A549 (cell line): ENCODE data around the gene ZNF883. TPM values are rescaled to one million over a fixed set of nuclear protein-coding genes. Genes with fewer than 3 reads are reported as not detected.

Experiments
- ATAC-seq, 2 experiments: fragments of 200-7000 bp in 1 of 2; fragments of >200 bp in 1 of 2; cut with Nextera tagmentation in 1 of 2; cut with Tn5 transposase in 1 of 2; 3 replicates each; pipeline versions ENCODE4 v1.8.0 to v1.9.1; 2018 to 2020; ENCODE audit warnings: mild to moderate bottlenecking in 1 of 2, moderate library complexity in 1 of 2
- CTCF ChIA-PET: fragments of 300-600 bp; sonication (Branson Sonifier 250); formaldehyde crosslinking; extraction: SDS; loops from one replicate; lab custom pipeline; 2021; ENCODE audit warnings: antibody characterized with exemption, inconsistent platforms; lab: Yijun Ruan, JAX
- POLR2A ChIA-PET: fragments of 350-600 bp; formaldehyde crosslinking; extraction: SDS; loops from one replicate; lab custom pipeline; 2021; ENCODE audit warnings: antibody characterized with exemption, inconsistent platforms; lab: Yijun Ruan, JAX
- DNase-seq, 2 experiments: peaks; one replicate each; pipeline versions ENCODE4 v3.0.0 to v3.0.0-alpha.2; 2011 to 2016; ENCODE audit warnings: low read depth in 1 of 2, low spot score in 1 of 2
- FAIRE-seq: peaks from 2 replicates; lab custom pipeline; 2011; peaks lifted over from hg19 to GRCh38; lab: Jason Lieb, UNC
- H3K27ac ChIP-seq, 2 experiments: fragments of >200 bp; sonication (Bioruptor Twin); formaldehyde crosslinking; 3 replicates each; pipeline ENCODE4 v1.5.1; 2016 to 2017
- H3K4me1 ChIP-seq: fragments of >200 bp; sonication (Bioruptor Twin); formaldehyde crosslinking; 3 replicates; pipeline ENCODE4 v1.6.1; 2016
- H3K4me2 ChIP-seq: fragments of >200 bp; sonication (Bioruptor Twin); formaldehyde crosslinking; 3 replicates; pipeline ENCODE4 v1.6.1; 2016
- H3K4me3 ChIP-seq: fragments of >200 bp; sonication (Bioruptor Twin); formaldehyde crosslinking; 3 replicates; pipeline ENCODE4 v1.5.1; 2016
- H3K9me3 ChIP-seq: fragments of >200 bp; sonication (Bioruptor Twin); formaldehyde crosslinking; 3 replicates; pipeline ENCODE4 v1.6.1; 2016
- ATOH8 ChIP-seq: fragments of 250-450 bp; sonication (Bioruptor Pico); IDR thresholded peaks from 2 replicates; pipeline ENCODE4 v1.5.0; 2020; ENCODE audit warnings: low read depth, mild to moderate bottlenecking, moderate library complexity
- CBX8 ChIP-seq: fragments of 200-600 bp; sonication (generic); IDR thresholded peaks from 2 replicates; pipeline ENCODE4 v1.6.1; 2016
- EHF ChIP-seq: fragments of 250-450 bp; sonication (Bioruptor Pico); IDR thresholded peaks from 2 replicates; pipeline ENCODE4 v1.5.0; 2020; ENCODE audit warnings: mild to moderate bottlenecking
- EP300 ChIP-seq, 2 experiments: fragments of >200 bp; sonication (Bioruptor Twin); formaldehyde crosslinking; IDR thresholded peaks; 2 replicates in 1 of 2; 3 replicates in 1 of 2; pipeline ENCODE4 v1.6.1; 2016 to 2017
- FOSB ChIP-seq: fragments of 250-450 bp; sonication (Bioruptor Pico); IDR thresholded peaks from 2 replicates; pipeline ENCODE4 v1.5.0; 2020; ENCODE audit warnings: mild to moderate bottlenecking, moderate library complexity
- FOXS1 ChIP-seq: fragments of 250-450 bp; sonication (Bioruptor Pico); IDR thresholded peaks from 2 replicates; pipeline ENCODE4 v1.5.0; 2020; ENCODE audit warnings: mild to moderate bottlenecking, moderate library complexity
- GATA3 ChIP-seq: IDR thresholded peaks from 2 replicates; pipeline ENCODE4 v1.6.1; 2012; ENCODE audit warnings: borderline replicate concordance
- KDM1A ChIP-seq: fragments of 200-600 bp; sonication (generic); IDR thresholded peaks from 2 replicates; pipeline ENCODE4 v1.6.1; 2016; ENCODE audit warnings: low read depth, mild to moderate bottlenecking
- MAX ChIP-seq: IDR thresholded peaks from 2 replicates; pipeline ENCODE4 v1.6.1; 2012
- NPAS2 ChIP-seq: fragments of 250-450 bp; sonication (Bioruptor Pico); IDR thresholded peaks from 2 replicates; pipeline ENCODE4 v1.8.0; 2022; ENCODE audit warnings: mild to moderate bottlenecking, moderate library complexity, borderline replicate concordance
- NR3C1 ChIP-seq: fragments of >200 bp; sonication (Bioruptor Twin); formaldehyde crosslinking; IDR thresholded peaks from 3 replicates; pipeline ENCODE4 v1.6.1; 2017
- POLR2A ChIP-seq: IDR thresholded peaks from 2 replicates; pipeline ENCODE4 v1.6.1; 2012; ENCODE audit warnings: mild to moderate bottlenecking, low read length
- POLR2AphosphoS2 ChIP-seq: conservative IDR thresholded peaks from 2 replicates; pipeline ENCODE4 v1.6.1; 2012; ENCODE audit warnings: low read length, improper control_type of control experiment, inconsistent platforms
- RCOR1 ChIP-seq: fragments of 150-350 bp; IDR thresholded peaks from 2 replicates; pipeline ENCODE4 v1.6.1; 2014; ENCODE audit warnings: antibody characterized with exemption, low read length, low read depth
- RNF2 ChIP-seq: fragments of 200-600 bp; sonication (generic); IDR thresholded peaks from 2 replicates; pipeline ENCODE4 v1.6.1; 2016; ENCODE audit warnings: low read depth, mild to moderate bottlenecking, antibody characterized with exemption, moderate library complexity, borderline replicate concordance
- ZFP36 ChIP-seq: fragments of 450-650 bp; IDR thresholded peaks from 2 replicates; pipeline ENCODE4 v1.6.1; 2014; ENCODE audit warnings: borderline replicate concordance; ENCODE audit not compliant: partially characterized antibody
- ZNF302 ChIP-seq: fragments of 250-450 bp; sonication (Bioruptor Pico); IDR thresholded peaks from 2 replicates; pipeline ENCODE4 v1.9.0; 2021; ENCODE audit warnings: inconsistent platforms, mild to moderate bottlenecking, moderate library complexity
- WGBS: methylation state at CpG from one replicate; pipeline ENCODE4 v1.1.6; 2017; ENCODE audit errors: missing lambda C conversion rate; 5-methylcytosine and 5-hydroxymethylcytosine counted together
- polyA plus RNA-seq, 4 experiments: library from polyadenylated mRNA; depleted of rRNA in 3 of 4; stranded (reverse); fragments of >200 nt; fragmentation: RNase III in 1 of 4; extraction: RNeasy Plus Mini Kit Qiagen cat#74134 plus additional on column Dnase treatment in 1 of 4; gene quantifications; 2 replicates in 3 of 4; 3 replicates in 1 of 4; pipeline ENCODE4 v1.2.3, GENCODE V29; 2011 to 2017
- TF ChIP-seq, protein P1 (sequence below): fragments of 250-450 bp; sonication (Bioruptor Pico); IDR thresholded peaks from 2 replicates; pipeline ENCODE4 v1.5.0; 2021; ENCODE audit warnings: mild to moderate bottlenecking, moderate library complexity, borderline replicate concordance
- TF ChIP-seq, protein P2 (sequence below): IDR thresholded peaks from 2 replicates; pipeline ENCODE4 v1.6.1; 2012; ENCODE audit warnings: low read depth, borderline replicate concordance
- TF ChIP-seq, protein P3 (sequence below): fragments of >200 bp; sonication (Bioruptor Twin); formaldehyde crosslinking; IDR thresholded peaks from 3 replicates; pipeline ENCODE4 v1.6.1; 2016
- TF ChIP-seq, protein P4 (sequence below): fragments of >200 bp; sonication (Bioruptor Twin); formaldehyde crosslinking; IDR thresholded peaks from 2 replicates; pipeline ENCODE4 v1.6.1; 2016

ZNF883 gene
- polyA plus RNA-seq, 2 of the 4 experiments (the other 2 are of a cell fraction) = 1.8 TPM

- Histone ChIP-seq H3K27ac (no peak overlapping the region), H3K4me3 (peak overlapping the region; percentile 45), H3K4me1 (no peaks in the 10 kb centered on the region)
- ChIA-PET POLR2A (interaction anchor here (0.5 kb wide), 1 partner anchor 330 kb away, joined by 3 read pairs; no protein-coding TSS in a partner anchor), CTCF (interaction anchor here (0.6 to 1.2 kb wide), 2 partner anchors 87 to 99 kb away, joined by 3 read pairs; no protein-coding TSS in a partner anchor)
- WGBS = 8% methylated on average over 9 of the region's 9 CpGs
- no peak for FAIRE-seq
- DNase-seq = no peak
- TF ChIP-seq, protein P1, sequence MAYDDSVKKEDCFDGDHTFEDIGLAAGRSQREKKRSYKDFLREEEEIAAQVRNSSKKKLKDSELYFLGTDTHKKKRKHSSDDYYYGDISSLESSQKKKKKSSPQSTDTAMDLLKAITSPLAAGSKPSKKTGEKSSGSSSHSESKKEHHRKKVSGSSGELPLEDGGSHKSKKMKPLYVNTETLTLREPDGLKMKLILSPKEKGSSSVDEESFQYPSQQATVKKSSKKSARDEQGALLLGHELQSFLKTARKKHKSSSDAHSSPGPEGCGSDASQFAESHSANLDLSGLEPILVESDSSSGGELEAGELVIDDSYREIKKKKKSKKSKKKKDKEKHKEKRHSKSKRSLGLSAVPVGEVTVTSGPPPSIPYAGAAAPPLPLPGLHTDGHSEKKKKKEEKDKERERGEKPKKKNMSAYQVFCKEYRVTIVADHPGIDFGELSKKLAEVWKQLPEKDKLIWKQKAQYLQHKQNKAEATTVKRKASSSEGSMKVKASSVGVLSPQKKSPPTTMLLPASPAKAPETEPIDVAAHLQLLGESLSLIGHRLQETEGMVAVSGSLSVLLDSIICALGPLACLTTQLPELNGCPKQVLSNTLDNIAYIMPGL (CRISPR knock-in tag) = no peak
- TF ChIP-seq RCOR1 (no peak), GATA3 (no peak), POLR2A (no peak), FOXS1 (CRISPR knock-in tag) (no peak), KDM1A (no peak), NPAS2 (no peak), EP300 (IDR thresholded peaks at IDR 0.05) (no peak), MAX (no peak)
- TF ChIP-seq, protein P2, sequence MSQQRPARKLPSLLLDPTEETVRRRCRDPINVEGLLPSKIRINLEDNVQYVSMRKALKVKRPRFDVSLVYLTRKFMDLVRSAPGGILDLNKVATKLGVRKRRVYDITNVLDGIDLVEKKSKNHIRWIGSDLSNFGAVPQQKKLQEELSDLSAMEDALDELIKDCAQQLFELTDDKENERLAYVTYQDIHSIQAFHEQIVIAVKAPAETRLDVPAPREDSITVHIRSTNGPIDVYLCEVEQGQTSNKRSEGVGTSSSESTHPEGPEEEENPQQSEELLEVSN = no peak
- TF ChIP-seq, all 56 proteins: peak for 0
- peaks cover 47% of the 10 kb centered on the region for H3K9me3 ChIP-seq
- H3K4me2 ChIP-seq = peak overlapping the region; percentile 70
- ATAC-seq = no peak
Measured at GRCh38 chr9:113012492-113012891, 500 bp upstream of the ZNF883 start.

DNA sequence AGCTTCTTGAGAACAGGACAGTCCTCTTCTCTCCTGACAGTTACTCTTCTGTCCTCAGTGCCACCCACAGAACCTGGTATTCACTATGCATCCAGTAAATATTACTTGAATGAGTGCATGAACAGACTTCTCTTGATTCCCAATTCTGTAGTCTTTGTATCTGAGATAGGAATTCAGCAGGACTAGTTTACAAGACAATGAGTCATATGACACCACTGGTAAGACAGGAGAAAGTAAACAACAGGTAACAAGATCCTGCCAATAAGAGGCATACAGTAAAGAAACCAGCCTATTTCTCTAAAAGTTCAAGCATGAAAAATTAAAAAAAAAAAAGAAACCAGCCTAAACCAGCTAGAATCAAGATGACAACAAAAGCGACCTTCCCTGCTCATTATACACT is 6.2 kb downstream of the ZNF883 start:
- no peak for DNase-seq
- no peaks in the 10 kb centered on the region for H3K4me1 ChIP-seq
- CTCF ChIA-PET = no interaction called here
- TF ChIP-seq, protein P3, sequence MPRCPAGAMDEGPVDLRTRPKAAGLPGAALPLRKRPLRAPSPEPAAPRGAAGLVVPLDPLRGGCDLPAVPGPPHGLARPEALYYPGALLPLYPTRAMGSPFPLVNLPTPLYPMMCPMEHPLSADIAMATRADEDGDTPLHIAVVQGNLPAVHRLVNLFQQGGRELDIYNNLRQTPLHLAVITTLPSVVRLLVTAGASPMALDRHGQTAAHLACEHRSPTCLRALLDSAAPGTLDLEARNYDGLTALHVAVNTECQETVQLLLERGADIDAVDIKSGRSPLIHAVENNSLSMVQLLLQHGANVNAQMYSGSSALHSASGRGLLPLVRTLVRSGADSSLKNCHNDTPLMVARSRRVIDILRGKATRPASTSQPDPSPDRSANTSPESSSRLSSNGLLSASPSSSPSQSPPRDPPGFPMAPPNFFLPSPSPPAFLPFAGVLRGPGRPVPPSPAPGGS = no peak
- TF ChIP-seq CBX8 (no peak), POLR2AphosphoS2 (no peak), ATOH8 (CRISPR knock-in tag) (no peak), ZNF302 (CRISPR knock-in tag) (no peak), FOSB (no peak), EHF (no peak), NPAS2 (no peak), ZFP36 (no peak), RNF2 (no peak), NR3C1 (no peak)
- TF ChIP-seq, protein P1 (CRISPR knock-in tag) = no peak
- TF ChIP-seq, protein P4, sequence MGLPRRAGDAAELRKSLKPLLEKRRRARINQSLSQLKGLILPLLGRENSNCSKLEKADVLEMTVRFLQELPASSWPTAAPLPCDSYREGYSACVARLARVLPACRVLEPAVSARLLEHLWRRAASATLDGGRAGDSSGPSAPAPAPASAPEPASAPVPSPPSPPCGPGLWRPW = no peak
- TF ChIP-seq, all 56 proteins: peak for 0
- ATAC-seq (no peak), FAIRE-seq (no peak)
- WGBS = 0% methylated on average over 1 of the region's 1 CpG
- no peak overlapping the region for H3K4me2 ChIP-seq
- POLR2A ChIA-PET = no interaction called here
- H3K27ac ChIP-seq = no peak overlapping the region
- peaks cover 29% of the 10 kb centered on the region; the same call in 2 of the 3 replicates for H3K9me3 ChIP-seq
- H3K4me3 ChIP-seq = no peak overlapping the region
